ENCODE data around the gene DZANK1. TPM values are rescaled to one million over a fixed set of nuclear protein-coding genes. Genes with fewer than 3 reads are reported as not detected.

DZANK1 gene
- total RNA-seq, 3 donors from 2014 or later, result 2.4 to 2.7 (median 2.6) TPM

DNA sequence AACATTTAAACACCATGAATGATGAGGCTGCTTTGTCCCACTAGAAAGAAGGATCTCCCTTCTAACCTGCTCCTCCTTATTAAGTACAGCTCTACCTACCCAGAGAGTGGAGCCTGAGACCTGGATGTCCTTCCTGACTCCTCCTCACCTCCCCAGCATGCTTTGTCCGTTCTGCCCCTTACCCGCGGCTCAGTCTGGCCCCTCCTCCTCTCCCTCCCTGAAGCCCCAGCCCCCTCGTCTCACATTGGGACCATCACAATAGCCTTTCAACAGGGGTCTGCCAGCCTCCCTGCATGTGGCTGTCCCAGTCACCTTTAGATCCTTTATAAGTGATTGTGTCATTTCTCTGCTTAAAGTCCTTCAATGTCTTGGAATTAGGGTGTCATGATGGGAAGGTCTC is 72.5 kb downstream of the DZANK1 start:
- Histone ChIP-seq H3K4me3 (no peak overlapping the region), H3K36me3 (ENCODE audit: low read depth) (no peaks in the 10 kb centered on the region), H3K4me1 (ENCODE audit: low read depth) (no peaks in the 10 kb centered on the region), H3K9me3 (no peaks in the 10 kb centered on the region)
- DNase-seq (no peak), ATAC-seq (no peak)
- TF ChIP-seq, protein P1, sequence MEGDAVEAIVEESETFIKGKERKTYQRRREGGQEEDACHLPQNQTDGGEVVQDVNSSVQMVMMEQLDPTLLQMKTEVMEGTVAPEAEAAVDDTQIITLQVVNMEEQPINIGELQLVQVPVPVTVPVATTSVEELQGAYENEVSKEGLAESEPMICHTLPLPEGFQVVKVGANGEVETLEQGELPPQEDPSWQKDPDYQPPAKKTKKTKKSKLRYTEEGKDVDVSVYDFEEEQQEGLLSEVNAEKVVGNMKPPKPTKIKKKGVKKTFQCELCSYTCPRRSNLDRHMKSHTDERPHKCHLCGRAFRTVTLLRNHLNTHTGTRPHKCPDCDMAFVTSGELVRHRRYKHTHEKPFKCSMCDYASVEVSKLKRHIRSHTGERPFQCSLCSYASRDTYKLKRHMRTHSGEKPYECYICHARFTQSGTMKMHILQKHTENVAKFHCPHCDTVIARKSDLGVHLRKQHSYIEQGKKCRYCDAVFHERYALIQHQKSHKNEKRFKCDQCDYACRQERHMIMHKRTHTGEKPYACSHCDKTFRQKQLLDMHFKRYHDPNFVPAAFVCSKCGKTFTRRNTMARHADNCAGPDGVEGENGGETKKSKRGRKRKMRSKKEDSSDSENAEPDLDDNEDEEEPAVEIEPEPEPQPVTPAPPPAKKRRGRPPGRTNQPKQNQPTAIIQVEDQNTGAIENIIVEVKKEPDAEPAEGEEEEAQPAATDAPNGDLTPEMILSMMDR (IDR thresholded peaks at IDR 0.05), result no peak
- intact Hi-C loops (cut with DNase I, micrococcal nuclease), result no loop called here

DNA sequence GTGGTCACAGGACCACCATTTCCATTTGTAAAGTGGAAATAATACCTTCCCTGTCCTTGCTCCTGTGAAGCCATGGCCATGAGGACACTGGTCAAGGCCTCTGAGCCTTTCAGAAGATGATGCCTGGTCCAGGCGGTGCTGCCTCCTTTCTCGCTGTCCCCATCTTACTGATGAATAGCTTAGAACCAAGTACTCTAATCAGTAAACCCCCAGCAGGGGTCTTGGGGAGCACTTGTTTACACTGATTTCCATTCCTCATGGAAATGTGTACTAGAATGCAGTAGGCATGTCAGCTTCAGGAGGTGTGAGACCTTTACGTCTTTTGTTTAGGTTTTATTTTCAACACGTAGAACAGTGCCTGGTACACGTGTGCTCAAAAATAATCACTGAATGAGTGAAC is 75.1 kb downstream of the DZANK1 start:
- Histone ChIP-seq H3K9me3 (no peaks in the 10 kb centered on the region), H3K4me3 (no peak overlapping the region), H3K4me1 (ENCODE audit: low read depth) (no peaks in the 10 kb centered on the region), H3K36me3 (ENCODE audit: low read depth) (no peaks in the 10 kb centered on the region)
- TF ChIP-seq, protein P1 (IDR thresholded peaks at IDR 0.05), result no peak
- intact Hi-C loops (cut with DNase I, micrococcal nuclease), result no loop called here
- no peak for DNase-seq
- ATAC-seq, result no peak

DNA sequence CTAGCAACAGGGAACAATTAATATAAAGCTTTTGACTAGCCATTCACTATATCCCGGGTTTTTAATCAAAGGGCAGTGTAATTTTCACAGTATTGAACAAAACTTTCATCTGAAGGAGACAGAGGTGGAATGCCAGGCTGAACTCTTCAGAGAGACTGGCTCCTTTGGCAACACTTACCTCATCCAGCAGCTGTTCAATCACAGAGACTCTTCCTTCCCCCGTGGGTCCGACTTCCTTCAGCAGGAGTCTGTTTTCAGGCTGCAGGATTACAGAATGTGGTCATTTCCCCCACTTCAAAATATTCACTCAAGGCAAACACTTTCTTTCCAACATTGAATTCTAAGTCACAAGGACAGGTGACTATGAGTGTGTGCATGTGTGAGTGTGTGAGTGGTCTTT is 76.6 kb downstream of the DZANK1 start:
- no peak for ATAC-seq
- TF ChIP-seq, protein P1 (IDR thresholded peaks at IDR 0.05), result no peak

DNA sequence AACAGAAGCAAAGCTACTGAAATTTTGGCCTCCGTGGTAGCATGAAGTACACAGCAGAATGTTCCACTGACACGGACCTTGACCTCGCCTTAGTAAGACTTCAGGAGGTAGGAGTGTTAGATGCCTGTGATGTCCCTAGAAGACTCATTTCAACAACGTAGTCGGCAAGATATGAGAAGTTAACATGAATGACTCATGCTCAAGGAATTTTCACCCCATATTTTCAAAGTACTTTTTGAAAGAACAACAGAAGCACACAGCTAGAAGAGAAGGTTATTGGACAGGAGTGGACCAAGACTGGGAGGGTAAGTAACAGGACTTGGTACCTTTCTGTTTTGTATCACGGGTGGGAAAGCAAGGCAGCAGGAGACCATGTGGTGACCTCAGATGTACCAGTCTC is 78.0 kb downstream of the DZANK1 start:
- no peak for DNase-seq
- TF ChIP-seq, protein P1 (IDR thresholded peaks at IDR 0.05), result no peak
- no peak overlapping the region for H3K4me3 ChIP-seq
- intact Hi-C loops (cut with DNase I, micrococcal nuclease), result no loop called here
- H3K36me3 ChIP-seq (ENCODE audit: low read depth), result no peaks in the 10 kb centered on the region
- no peaks in the 10 kb centered on the region for H3K9me3 ChIP-seq
- ATAC-seq, result no peak
- H3K4me1 ChIP-seq (ENCODE audit: low read depth), result no peaks in the 10 kb centered on the region

More for the DNA sequence above, 76.6 kb downstream of the DZANK1 start:
- H3K36me3 ChIP-seq (ENCODE audit: low read depth), result no peaks in the 10 kb centered on the region
- no peaks in the 10 kb centered on the region for H3K4me1 ChIP-seq (ENCODE audit: low read depth)
- no peak for DNase-seq
- H3K4me3 ChIP-seq, result no peak overlapping the region
- H3K9me3 ChIP-seq, result no peaks in the 10 kb centered on the region
- intact Hi-C loops (cut with DNase I, micrococcal nuclease), result no loop called here

DNA sequence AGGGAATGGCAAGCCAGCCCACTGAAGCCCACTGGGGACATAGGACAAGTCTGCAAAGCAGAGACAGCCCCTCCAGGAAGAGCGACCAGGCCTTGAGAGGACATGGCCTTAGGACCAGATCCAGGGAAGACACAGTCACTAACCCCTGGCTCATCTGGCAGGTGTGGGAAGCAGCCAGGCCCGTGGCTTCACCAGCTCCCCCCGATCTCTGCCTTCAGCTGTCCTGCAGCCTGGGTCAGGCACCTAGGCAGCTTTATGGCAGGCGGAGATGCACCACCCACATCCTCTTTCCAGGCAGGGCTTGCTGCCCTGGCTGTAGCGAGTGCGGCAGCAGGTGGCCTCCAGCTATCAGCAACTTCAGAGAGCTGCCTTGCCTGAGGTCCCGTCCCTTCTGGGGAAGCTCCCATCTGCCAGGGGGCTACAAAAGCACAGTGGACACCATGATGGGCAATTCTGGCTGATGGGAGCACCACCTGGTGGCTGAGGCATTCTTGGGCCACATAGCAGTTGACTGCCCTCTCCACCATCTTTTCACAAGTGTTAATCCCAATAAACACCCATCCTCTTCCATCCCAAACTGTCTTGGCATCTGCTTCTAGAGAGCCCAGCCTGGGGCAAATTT is 85.8 kb downstream of the DZANK1 start:
- DNase-seq, result no peak
- intact Hi-C loops (cut with DNase I, micrococcal nuclease), result no loop called here
- ATAC-seq, result no peak
- no peaks in the 10 kb centered on the region for H3K4me1 ChIP-seq (ENCODE audit: low read depth)
- no peaks in the 10 kb centered on the region for H3K9me3 ChIP-seq
- TF ChIP-seq, protein P1 (IDR thresholded peaks at IDR 0.05), result no peak
- no peak overlapping the region for H3K4me3 ChIP-seq
- no peaks in the 10 kb centered on the region for H3K36me3 ChIP-seq (ENCODE audit: low read depth)

Measured in mucosa of descending colon (tissue), 3 donors.